HG03575 (cell line): ENCODE results near the gene ANKRD33B.

ENCODE experiments used
- ATAC-seq: cut with Tn5 transposase; IDR thresholded peaks from one replicate; pipeline ENCODE4 v1.9.1; 2021; ENCODE audit not compliant: unreplicated experiment, insufficient number of reproducible peaks, low FRiP score; ENCODE audit errors: extremely low read depth

ANKRD33B gene

DNA sequence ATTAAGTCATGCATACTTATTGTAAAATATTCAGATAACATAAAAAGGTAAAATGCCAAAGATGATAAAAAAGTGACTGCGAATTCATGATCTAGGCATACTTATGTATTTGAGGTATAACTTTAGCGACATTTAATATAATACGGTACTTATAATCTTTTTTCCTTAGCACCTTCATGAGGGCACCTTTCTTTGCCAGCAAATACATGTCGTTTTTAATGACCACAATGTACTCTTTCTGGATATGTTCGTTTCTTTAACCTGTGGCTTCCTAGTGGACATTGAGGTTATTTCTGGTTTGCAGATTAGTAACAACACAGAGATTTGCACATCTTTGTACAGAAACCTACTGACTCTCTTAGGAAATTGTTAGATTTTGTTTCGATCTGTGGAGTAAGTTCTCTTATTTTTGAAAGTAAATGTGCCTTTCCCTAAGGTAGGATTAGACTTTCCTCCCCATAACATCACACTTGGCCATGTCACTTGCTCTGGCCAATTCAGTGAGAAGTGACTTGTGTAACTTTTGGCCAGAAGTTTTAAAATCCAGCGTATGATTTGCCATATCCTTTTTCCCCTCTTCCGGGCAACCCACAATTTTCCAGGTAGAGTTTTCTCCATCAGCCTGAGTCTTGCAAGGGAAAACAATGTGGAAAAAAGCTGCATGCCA is 24.4 kb downstream of the ANKRD33B start:
- ATAC-seq: no peak

DNA sequence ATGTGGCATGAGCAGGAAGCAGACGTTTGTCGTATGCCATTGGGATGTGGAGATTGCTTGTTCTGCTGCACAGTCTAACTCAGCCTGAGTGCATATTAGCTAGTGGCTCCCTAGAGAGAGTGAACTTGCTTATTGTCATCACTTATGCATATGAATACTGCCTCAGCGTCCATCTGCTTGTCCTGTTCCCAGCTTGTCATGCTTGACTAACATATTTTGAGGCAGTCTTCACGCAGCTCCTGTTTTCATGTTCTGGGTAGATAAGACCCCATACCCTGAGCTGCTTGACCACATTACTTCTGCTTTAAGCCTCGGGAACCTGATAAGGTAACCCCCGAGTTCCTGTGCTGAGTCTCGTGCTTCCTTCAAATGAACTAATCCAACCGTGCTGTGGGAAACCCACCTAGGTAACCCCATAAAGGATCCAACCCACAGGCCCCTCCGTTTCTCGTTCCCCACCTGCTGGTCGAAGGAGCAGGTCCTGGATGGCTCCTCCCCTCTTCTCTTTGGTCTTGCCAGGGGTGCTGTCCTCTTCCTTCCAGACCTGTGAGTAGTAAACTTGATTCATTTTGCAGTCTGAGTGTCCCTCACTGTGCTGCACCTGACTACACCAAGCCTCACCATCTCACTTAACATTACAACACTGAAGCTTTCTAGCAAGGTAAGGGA is 25.0 kb downstream of the ANKRD33B start:
- no peak for ATAC-seq

GRCh38 chr5:10590226-10590999 is 26.5 kb downstream of the ANKRD33B start:
- ATAC-seq: no peak

GRCh38 chr5:10591159-10591558 is 27.3 kb downstream of the ANKRD33B start:
- ATAC-seq: no peak

GRCh38 chr5:10591966-10592365 is 28.1 kb downstream of the ANKRD33B start:
- no peak for ATAC-seq

DNA sequence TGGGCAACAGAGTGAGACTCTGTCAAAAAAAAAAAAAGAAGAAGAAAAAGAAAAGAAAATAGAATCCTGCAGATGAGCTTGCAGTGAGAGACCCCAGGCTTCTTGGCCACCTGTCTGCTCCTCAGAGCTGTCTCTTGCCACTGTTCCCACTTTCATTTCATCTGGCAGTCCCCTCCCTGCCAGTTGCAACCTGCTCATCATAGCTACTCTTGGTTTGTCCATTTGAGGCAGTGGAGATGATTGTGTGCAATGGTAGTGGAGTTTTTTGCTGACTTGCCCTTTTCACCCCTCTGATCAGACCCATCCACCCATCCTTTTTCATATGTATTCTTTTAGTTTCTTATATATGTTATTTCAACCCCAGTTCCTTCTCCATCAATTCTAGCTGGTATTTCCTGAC is 28.7 kb downstream of the ANKRD33B start:
- ATAC-seq: peak; percentile 33

DNA sequence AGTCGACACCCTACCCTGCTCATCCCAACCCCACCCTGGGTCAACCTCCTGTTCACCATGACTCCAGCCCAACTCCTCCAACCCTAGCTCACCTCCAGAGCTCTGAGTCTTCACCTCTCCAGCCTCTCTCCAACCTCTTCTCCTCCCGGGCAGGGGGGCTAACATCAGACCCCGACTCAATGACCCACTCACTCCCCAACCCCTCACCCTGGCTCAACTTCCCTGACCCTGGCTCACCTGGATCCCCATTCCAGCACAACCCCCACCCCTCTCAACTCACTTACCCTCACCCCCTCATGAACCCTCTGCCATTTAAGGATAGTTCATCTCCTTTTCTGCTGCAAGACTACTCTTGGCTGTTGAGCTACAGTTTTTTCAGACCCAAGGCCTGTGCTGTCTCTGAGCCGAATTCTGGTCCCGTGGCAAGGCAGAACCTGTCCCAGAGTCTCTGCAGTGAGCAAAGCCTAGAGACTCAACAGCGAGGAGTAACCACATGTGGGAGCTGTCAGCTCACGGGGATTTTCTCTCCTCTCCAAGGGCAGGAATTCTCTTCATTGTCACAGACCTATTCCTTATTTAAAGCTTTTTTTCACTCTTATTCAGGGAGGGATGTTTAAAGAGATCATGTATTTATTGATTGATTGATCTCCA is 29.8 kb downstream of the ANKRD33B start:
- ATAC-seq: no peak

DNA sequence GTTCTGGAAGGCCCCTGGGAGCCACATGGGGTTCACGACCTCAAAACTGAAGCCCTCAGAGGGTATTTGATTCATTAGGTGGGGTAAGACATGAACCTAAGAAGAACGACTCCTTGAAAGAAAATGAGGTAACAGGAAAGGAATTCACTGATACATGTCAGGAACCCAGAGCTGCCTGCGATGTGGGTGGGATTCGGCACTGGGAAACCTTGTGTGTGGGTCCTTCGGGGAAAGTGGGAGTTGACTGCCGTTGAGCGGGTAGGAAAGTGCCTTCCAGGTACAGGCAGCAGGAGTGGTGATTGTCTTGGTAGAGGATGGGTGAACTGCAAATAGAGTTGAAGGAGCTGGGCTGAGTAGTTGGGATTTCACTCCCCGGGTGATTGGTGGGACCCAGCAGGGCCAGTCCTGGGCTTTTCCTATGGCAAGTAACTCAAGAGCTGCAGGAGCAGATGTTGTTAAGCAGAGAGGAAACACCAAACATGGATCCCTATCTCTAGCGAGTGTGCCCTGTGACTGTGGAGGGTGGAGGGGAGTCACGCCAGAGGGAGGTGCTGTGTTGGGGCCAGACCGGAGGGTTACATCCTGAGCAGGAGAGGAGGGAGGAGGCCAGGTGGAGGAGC is 30.8 kb downstream of the ANKRD33B start:
- ATAC-seq: no peak

DNA sequence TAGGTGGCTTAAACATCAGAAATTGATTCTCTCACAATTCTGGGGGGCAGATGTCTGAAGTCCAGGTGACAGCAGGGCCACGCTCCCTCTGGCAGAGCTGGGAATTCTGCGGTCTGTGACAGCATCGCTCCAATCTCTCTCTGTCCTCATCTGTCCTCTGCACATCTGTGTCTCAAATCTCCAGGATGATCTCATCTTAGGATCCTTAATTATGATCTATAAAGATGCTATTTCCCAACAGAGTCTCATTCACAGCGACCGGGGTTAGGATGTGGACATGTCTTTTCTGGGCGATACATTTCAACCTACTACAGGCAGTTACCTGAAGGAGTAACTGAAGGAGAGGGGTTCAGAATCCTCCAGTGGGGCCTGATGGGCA is 31.4 kb downstream of the ANKRD33B start:
- no peak for ATAC-seq

GRCh38 chr5:10595672-10596309 is 31.9 kb downstream of the ANKRD33B start:
- ATAC-seq: no peak

GRCh38 chr5:10596310-10596703 is 32.4 kb downstream of the ANKRD33B start:
- ATAC-seq: no peak

DNA sequence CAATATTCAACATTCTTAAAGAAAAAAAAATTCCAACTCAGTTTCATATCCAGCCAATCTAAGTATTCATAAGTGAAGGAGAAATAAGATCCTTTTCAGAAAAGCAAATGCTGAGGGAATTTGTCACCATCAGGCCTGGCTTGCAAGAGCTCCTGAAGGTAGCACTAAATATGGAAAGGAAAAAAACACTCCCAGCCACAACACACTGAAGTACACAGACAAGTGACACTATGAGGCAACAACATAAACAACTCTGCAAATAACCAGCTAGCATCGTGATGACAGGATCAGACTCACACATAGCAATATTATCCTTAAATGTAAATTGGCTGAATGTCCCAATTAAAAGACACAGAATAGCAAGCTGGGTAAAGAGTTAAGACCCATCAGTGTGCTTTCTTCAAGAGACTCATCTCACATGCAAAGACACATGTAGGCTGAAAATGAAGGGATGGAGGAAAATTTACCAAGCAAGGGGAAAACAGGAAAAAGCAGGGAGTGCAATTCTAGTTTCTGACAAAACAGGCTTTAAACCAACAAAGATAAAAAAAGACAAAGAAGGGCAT is 33.1 kb downstream of the ANKRD33B start:
- ATAC-seq: no peak

DNA sequence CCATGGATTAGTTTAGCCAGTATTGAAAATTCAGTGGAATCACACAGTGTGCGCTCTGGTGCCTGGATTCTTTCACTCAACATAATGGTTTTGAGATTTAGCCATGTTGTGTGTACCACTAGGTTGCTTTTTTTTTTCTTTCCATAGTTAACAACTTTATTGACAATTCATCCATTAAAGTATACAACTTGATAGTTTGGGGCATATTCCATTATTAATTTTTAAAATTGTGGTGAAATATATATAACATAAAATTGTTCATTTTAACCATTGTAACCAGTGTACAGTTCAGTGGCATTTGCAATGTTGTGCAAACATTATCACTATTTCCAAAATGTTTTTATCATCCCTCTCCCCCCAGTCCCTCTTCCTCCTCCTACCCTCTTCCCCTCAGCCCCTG is 35.2 kb downstream of the ANKRD33B start:
- ATAC-seq: no peak

DNA sequence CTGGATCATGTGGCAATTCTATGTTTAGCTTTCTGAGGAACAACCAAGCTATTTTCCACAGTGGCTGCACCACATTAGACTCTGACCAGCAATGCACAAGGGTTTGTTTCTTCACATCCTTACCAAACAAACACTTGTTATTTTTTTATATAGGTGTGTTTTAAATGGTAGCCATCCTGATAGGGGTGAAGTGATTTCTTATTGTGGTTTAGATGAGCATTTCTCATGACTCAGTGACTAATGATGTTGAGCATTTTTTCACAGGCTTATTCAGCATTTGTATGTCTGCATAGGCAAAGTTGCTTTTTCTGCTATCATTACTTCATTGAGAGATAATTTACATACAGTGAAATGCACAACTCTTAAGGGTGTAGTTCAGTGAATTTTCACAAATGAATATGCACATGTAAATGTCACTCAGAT is 36.0 kb downstream of the ANKRD33B start:
- ATAC-seq: no peak

DNA sequence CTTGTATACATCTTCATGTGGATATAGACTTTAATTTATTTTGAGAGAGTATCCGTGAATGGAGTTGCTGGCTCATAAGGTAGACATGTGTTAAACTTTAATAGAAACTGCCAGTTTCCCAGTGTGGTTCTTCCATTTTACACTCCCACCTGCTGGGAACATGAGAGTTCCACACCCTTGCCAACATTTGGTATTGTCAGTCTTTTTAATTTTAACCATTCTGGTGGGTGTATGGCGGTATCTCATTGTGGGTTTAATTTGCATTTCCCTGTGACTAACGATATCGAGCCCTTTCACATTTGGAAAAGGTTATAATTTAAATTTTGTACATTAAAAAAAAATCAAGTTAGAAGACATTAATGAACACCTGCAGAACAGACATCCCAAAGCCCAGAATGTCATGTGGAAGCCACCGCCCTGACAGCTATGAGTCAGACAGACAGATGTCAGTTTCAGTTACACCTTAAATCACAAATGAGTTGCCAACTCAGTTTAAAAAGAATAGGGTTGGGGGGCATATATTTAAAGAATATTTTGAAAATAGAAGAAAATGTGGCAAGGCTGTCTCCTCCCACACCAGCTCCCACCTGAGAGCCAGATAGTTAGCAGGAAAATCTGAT is 36.9 kb downstream of the ANKRD33B start:
- peak; percentile 34 for ATAC-seq

GRCh38 chr5:10601246-10602030 is 37.6 kb downstream of the ANKRD33B start:
- ATAC-seq: peak; percentile 11

- ATAC-seq: no peak
Observed at GRCh38 chr5:10602031-10602806, 38.3 kb downstream of the ANKRD33B start.
